HG02623 (cell line): ENCODE data around the gene ARAP1.

Experiments
- ATAC-seq: cut with Tn5 transposase; IDR thresholded peaks from one replicate; pipeline ENCODE4 v1.9.1; 2021; ENCODE audit warnings: moderate library complexity; ENCODE audit not compliant: unreplicated experiment

Gene ARAP1

DNA sequence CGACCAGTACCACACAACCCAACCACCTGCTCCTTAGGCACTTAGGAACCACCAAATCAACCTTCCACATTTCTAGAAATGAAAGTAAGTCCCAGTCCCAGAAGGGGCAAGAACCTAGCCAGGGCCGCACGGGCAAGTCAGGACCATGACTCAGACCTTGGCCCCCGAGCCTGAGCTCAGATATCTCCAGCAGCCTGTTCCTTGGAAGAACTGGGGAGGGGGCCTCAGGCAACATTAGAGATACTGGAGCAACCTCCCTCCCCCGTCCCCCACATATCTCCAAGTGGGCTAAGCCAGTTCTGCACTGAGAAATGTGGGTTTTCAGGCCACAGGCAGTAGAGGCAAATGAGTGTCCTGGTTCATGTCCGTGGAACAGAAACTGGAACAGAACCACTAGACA is 7.7 kb downstream of the ARAP1 start:
- ATAC-seq = no peak

DNA sequence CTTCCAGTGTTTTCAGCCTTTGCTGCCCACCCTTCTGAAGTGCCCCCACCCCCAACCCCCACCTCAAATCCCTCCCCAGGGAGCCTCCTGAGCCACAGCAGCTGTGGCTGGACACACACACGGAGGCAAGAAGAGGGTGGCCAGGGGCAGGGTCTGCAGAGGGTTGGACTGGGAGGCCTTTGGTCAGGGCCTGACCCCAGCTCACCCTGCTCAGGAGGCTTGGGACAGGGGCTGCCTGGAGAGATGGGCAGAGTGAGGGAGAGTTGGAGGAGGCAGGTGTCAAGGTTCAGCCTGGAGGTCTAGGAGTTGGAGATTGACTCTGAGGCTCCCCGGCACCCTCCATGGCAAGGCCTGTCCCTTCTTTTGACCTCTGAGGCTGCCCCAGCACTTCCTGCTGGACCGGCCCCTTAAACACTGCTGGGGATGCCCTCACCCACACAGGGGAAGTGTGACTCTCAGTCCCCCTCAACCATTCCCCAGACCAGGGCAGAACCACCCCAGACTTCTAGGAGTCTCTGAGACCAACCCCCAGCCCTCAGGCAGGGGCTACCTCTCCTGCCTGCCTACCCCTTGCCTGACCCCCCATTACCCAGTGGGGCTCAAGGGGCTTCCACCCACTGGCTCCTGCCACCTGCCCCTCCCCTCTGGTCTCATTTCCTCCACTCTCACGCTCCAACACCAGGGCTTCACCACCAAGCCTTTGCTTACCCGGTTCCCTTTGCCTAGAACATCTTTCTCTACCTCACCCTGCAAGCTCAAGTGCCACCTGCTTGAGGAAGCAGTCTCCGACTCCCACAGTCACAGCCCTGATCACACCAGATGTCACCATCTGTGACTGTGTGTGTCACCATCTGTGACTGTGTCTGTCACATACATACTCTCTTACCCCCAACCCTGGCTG is 8.6 kb downstream of the ARAP1 start:
- peak; percentile 55 for ATAC-seq

DNA sequence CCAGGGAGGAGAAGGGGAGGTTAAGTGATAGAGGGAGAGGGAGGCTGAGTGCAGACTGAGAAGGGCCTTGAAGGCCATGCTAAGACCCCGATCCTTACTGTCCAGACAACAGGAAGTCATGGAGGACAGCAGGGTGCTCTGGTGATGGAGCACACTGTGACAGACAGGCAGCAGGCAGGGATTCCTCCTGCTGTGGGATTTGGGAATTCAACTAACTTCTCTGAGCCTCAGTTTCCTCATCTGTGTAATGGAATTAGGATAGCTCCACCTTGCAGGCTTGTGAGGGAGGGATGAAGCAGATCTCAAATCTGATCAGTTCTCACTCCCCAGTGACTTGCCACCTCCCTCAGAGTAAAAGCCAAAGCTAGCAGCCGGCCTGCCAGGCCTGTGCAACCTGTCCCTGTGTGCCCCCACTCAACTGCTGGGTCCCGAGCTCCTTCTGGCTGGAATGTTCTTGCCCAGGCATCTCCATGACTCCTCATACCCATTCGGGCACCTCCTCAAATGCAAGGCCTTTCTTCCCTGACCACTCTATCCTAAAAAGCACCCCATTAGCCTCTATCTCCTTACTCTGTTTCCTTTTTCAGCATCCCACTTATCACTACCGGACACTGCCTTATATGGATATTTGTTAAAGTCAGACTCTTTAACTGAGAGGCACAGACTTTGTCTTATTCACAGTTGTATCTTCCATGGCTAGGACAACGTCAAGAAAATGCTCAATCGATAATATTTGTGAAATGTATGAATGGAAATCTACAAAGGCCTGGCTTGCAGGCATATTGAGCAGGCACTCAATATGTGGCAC is 9.5 kb downstream of the ARAP1 start:
- ATAC-seq = no peak

DNA sequence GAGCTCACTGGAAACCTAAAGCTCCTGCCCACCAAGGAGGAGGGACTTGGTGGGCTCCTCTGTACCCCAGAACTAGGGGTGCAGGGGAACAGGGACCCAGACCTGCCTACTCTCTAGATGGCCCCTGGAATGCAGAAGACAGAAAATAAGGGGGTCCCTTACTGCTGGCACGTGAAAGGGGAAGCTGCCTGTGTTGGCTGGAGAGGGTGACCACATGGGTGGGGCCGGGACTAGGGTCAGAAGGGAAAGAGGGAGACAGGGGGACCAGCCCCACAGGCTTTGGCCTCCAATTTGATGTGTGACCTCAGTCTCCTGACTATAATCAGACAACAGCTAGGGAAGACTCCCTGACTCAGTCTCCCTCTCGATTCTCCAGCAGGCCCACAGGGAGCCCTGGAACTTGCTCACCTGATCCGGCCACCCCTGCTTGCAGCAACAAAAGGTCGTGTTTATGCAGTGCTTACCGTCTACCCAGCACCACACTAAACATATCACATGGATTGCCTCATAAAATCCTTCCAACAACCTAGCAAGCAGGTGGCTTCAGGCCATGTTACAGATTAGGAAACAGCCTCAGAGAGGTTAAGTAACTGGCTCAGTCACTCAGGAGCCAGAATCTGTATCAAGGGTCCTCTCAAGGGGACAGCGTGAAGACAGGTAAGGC is 10.2 kb downstream of the ARAP1 start:
- ATAC-seq = no peak

DNA sequence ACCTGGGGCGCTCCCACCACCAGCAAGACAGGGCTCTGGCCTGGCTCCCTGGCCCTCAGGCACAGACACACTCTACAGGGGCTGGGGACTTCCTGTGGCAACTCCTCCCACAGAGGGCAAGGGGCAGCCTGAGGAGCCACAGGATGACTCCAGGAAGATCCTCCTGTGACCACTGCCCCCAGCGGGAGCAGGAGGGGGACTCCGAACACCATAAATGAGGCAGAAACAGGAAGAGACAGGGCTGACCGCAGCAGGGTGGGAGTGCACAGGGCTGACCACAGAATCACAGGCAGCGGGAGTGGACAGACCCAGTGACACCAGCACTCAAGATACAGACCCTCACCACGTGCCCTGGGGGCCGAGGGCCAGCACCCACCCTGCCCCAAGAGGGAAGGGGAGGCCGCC is 10.8 kb downstream of the ARAP1 start:
- ATAC-seq = no peak

DNA sequence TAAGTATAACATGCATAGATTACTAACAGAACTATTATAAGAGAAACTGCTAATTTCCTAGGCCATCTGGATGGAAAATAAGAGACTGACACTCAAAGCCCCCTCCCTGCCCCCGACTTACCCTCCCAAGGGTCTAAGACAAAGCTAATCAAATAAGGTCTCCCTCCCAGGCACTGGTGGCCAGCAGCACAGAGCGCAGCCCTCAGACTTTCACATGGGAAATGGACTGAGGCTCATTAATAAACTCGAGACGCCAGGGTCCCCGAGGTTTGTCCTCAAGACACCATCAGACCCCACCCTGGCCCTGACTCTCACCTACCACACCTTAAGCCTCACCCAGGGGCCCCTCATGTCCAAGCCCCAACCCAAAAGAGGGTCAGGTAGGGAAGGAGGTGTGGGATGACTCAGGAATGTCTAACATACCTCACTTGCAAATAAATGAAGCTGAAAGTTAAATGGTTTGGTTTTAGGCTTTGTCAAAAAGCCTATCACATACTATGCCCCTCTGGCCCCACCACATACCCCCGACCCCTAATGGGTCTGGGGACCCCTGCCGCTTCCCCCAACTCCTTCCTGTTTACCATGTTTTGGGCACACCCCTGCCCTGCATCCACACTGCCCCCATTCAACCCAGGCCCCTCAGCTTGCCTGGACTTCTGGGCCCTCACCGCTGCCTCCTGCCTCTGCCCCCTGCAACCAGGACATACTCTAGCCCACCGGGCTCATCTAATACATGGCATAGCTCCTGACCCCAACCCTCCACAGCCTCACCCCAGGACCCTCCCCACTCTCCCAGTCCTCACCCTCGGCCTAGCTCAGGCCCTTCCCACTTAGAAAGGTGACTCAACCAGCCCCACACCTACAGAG is 11.4 kb downstream of the ARAP1 start:
- ATAC-seq = no peak

DNA sequence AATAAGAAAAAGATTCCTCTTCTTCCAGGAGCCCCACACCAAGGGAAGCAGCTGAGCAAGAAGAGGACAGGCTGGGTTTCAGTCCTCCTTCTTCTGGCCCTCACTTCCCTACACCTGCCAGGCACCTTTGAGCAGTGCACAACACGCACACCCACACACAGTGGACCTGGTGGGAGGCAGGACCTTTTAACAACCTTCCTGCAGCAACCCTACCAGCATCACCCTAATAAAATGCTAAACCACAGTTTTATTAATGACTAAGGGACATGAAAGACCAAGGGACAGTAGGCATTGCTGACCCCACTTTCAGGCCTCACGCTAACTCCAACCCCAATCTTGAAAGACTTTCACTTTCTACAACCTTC is 12.2 kb downstream of the ARAP1 start:
- ATAC-seq = no peak

DNA sequence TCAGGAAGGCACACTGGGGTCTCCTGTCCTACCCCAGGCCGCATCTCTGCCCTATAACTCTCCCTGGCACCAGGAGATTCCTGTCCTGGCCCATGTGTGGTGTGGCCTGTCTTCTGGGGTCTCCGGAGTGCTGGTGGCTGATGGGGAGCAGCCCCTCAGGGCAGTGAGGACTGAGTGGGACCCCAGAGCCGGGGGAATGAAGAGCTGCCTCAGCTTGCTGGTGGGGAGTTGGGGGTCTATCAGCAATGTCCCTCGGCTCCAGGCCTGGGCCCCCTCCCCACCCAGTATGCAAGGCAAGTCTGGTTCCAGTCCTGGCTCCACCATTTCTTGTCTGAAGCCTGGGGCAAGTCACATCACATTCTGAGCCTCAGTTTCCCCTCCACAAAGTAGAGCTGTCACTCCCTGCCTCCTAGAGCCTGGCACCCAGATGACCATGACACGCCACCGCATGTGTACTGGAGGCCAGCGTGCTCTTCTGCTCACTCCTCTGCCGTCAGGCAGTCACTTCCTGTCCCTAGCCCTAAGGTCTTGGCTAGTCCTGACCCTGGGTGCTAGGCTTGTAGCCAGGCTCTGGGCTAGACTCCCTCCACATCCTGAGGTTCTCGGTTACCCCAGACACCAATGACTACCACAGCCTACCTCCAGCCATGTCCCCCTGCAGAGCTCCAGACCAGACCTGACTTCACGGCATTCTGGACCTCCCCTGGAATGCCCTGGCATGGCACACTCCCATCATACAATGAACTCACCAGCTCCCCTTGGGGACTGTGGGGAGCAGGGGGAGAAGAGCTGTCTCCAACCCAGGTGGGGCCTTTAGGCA is 12.8 kb downstream of the ARAP1 start:
- no peak for ATAC-seq

DNA sequence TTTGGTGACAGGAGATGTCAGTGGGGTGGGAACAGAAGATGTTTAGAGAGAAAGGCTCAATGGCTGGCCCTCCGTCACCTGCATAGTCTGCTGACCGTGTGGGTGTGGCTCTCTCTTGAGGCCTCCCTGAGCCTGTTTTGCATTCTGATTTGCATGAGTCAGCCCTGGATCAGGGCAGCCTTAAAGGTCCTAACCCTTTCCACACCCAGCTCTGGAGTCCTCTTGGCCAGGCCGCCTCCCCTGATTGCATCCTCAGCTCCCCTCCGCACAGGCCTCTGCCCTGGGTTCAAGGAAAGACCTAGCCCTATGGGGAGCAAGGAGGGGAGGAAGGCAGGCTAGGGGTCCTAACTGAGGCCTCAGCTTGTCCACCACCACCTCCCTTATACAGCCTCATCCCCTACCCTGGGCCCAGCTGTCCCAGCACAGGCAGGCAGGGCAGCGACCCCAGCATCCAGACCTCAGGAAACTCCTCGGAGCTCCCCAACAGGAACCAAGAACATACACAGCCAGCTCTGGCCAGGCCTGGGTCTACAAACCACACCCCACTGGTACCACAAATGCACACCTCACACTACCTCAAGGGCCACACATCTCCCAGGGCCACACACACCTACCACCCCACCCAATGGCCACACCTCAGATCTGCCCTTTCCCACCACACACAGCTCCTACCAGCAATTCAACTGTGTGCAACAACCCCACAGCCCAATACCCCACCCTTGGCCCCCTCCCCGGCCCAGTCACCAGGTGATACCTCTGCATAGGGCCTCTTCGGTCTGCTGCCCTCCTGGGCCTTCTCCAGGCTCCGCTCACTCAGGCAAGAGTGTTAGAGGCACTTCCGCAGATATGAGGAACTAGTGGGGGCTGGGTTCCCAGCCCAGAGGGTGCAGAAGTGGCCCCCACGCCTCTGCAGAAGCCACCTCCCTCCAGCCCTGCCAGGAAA is 13.7 kb downstream of the ARAP1 start:
- no peak for ATAC-seq

DNA sequence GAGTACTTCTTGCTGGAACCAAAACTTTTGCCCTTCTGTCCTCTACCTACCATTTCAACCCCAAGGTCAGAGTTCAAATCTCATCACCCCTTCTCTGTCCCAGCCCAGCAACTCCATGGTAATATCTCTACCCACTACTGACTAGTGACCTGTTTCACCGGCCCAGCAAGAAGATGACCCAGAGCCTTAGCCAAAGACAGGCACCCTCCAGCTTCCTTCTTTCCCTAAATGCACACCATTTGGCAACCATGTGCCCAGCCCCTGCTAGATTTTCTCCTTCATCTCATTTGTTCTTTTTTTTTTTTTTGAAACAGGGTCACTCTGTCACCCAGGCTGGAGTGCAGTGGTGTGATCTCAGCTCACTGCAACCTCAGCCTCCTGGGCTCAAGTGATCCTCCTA is 14.9 kb downstream of the ARAP1 start:
- no peak for ATAC-seq

DNA sequence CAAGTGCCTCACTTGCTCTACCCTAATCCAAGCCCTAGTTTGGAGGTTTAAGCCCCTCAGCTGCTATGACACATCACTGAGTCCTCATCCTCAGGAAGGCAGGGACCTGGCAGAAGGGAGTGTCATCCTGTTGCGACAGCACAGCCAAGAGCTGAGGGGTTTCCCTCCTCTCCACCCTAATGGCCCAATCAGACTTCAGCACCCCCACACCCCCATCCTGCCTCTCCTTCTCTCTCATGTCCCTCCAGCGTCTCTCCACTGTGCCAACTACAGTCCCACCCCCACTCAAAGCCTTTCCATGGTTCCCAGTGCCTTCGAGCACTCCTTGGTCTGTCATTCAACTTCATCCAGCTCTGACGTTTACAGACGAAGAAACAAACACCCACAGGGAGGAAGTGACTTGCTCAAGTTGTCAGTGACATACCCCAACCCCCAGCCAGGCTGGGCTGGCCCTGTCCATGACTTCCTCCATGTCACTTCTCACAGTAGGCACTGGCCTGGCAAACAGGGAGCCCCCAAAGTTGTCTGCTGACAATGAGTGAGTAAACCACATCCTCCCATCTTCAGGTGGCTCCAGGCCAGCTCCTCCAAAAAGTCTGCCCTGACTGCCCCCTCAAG is 15.6 kb downstream of the ARAP1 start:
- no peak for ATAC-seq

DNA sequence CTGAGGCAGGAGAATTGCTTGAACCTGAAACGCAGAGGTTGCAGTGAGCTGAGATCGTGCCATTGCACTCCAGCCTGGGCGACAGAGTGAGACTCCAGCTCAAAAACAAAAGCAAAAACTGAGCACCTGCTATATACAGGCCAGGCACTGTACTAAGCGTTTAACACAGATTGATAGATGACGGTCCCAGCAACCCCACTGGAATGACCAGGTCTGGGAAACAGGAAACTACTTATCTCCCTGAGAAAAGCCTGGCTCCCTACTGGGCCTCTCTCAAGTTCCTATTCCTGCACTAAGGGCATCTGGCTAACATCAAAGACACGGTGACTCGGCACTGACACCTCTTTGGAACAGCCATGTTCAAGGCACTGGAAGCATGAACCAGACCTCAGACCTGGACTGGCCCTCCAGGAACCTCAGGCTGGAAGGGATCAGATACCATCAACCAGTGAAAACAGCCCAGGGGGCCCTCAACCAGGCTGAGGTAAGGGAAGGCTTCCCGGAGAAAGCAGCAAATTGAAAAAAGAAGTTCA is 16.6 kb downstream of the ARAP1 start:
- no peak for ATAC-seq

DNA sequence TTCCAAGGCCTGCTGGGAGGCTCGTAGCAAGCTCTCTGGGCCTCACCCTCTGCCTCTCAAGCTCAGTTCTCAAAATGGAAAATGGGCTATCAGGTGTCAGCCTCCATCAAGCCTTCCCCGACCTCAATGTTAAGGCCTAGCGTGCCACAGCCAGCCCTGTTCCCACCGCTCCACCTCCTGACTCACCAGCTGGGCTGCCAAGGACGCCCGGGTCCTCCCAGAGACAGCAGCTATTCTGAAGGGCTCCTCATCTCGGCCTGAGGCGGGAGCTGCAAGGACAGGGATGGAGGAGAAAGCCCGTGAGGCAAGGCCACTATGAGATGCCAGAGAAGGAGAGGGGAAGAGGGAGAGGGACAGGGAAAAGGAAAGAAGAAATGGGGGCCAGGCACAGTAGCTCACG is 19.9 kb downstream of the ARAP1 start:
- ATAC-seq = no peak

DNA sequence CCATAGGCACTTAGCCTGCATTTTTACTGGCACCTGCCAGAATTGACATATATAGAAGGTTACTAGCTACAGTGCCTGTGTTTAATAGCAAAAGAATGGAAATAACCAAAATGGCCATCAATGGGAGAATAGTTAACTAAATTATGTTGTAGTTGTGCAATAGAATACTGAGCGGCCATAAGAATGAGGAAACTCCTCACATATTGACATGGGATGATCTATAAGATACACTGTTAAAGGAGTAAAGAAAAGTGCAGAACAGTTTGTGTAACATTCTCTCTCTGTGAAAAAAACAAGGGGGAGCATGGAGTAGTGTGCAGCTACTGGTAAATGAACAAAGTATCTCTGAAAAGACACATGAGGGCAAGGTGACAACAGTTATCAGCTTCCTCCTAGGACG is 21.5 kb downstream of the ARAP1 start:
- no peak for ATAC-seq

DNA sequence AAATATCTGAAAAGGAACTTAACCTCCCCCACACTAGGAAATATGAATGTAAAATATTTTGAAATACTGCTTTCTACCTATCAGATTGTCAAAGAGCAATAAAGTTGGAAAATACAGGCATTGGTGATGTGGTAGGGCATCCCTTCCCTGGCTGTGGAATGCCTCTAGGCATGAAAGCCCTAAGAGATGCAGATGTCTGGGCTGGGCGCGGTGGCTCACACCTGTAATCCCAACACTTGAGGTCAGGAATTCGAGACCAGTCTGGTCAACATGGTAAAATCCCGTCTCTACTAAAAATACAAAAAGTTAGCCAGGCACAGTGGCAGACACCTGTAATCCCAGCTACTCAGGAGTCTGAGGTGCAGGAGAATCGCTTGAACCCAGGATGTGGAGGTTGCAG is 22.0 kb downstream of the ARAP1 start:
- ATAC-seq = no peak

DNA sequence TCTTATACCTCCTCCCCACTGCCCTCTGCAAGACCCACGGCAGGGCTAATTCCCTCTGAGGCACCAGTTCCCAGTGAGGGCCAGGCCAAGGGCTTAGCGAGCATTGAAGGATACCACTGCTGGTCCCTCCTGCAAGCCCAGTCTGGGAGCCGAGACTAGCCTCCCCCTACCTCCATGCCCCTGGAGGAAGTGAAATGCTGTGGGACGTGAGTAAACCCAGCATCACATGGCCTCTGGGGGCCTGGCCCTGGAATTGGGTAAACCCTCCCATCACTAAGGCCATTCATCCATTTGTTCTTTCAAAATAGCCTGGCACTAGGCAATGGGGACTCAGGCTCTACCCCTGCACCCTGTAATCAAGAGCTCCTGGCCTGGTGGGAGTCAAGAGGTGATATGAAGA is 24.7 kb downstream of the ARAP1 start:
- no peak for ATAC-seq

DNA sequence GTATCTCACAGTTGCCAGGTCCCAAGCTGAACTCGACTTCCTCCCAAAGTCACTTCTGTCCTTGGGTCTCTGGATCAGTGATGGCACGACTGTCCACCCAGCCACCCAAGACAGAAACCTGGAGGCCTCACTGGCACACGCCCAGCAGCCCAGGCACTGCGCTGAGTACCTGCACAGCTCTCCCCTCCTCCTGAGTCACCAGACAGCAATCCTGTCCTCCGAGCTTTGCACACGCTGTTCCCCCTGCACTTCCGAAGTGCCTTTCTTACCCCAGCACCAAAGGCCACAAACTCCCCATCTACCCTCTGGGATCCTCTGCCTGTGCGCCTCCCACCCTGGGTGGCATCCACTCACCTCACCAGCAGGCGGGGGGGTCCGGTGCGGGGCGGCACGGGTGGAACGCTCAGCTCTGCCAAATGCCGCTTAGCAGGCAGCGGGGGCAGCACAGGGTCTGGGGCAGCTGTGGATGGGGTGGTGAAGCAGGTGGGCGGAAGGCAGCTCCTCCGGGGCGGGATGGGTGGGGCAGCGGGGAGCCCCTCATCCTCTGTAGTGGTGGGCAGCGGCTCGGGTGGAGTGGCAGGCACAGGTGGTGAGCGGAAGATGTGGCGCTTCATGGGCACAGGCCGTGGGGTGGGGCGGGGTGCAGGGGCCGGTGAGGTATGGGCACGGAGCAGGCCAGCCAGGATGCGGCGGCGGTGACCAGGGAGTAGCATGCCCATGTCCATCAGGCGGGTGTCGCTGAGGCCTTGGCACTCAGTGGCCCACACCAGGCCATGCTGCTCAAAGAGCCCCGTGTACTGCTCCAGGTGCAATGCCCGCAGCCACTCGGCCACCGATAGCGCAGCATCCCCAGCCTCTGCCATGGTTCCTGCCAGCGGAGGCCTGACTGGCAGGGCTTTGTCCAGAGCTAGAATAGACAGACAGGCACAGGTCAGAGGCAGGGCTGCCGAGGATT is 25.7 kb downstream of the ARAP1 start:
- no peak for ATAC-seq
